Ishikawa (cell line): ENCODE results near the gene MIPOL1.

Source experiments
- MAX ChIP-seq: IDR thresholded peaks from 2 replicates; pipeline ENCODE4 v1.6.1; 2012
- REST ChIP-seq: IDR thresholded peaks from 2 replicates; pipeline ENCODE4 v1.6.1; 2012; ENCODE audit warnings: low read depth, mild to moderate bottlenecking
- TCF12 ChIP-seq: IDR thresholded peaks from 2 replicates; pipeline ENCODE4 v1.6.1; 2012; ENCODE audit warnings: low read depth

- TF ChIP-seq TCF12 (no peak), REST (no peak), MAX (no peak)
Observed at GRCh38 chr14:37171678-37172023, 26.1 kb upstream of the MIPOL1 start.
